ENCODE measurements around the gene CCR7.

Gene CCR7

GRCh38 chr17:40568074-40568836 lies 3.0 kb upstream of the CCR7 start:
- no peak overlapping the region for H3K27ac ChIP-seq
- DNase-seq (ENCODE audit: low spot score) = no peak
- TF ChIP-seq CTCF (conservative IDR thresholded peaks at IDR 0.05; ENCODE audit: low read depth) = no peak
- ChIA-PET POLR2A (ENCODE audit: low non-redundant PET) (no interaction called here), CTCF (interaction anchor here (0.6 to 2.2 kb wide), 3 partner anchors 8 to 333 kb away, joined by 4 to 7 read pairs (median 6); no protein-coding TSS in a partner anchor)

GRCh38 chr17:40567377-40567776 lies 2.1 kb upstream of the CCR7 start:
- ChIA-PET CTCF (interaction anchor here (0.7 kb wide), 2 partner anchors 333 to 982 kb away, joined by 3 to 6 read pairs; no protein-coding TSS in a partner anchor), POLR2A (ENCODE audit: low non-redundant PET) (no interaction called here)
- no peak overlapping the region for H3K27ac ChIP-seq
- TF ChIP-seq CTCF (conservative IDR thresholded peaks at IDR 0.05; ENCODE audit: low read depth) = no peak
- no peak for DNase-seq (ENCODE audit: low spot score)

GRCh38 chr17:40565769-40566409 lies 617 bp upstream of the CCR7 start:
- TF ChIP-seq CTCF (conservative IDR thresholded peaks at IDR 0.05; ENCODE audit: low read depth) = no peak
- POLR2A ChIA-PET (ENCODE audit: low non-redundant PET) = no interaction called here
- CTCF ChIA-PET = no interaction called here
- H3K27ac ChIP-seq = no peak overlapping the region
- no peak for DNase-seq (ENCODE audit: low spot score)

- no peak overlapping the region for H3K27ac ChIP-seq
- TF ChIP-seq CTCF (conservative IDR thresholded peaks at IDR 0.05; ENCODE audit: low read depth) = no peak
- DNase-seq (ENCODE audit: low spot score) = no peak
- POLR2A ChIA-PET (ENCODE audit: low non-redundant PET) = no interaction called here
- CTCF ChIA-PET = no interaction called here
Observed at GRCh38 chr17:40564195-40564882, 933 bp downstream of the CCR7 start.

GRCh38 chr17:40563220-40564052 lies 1.8 kb downstream of the CCR7 start:
- no peak for TF ChIP-seq CTCF (conservative IDR thresholded peaks at IDR 0.05; ENCODE audit: low read depth)
- ChIA-PET POLR2A (ENCODE audit: low non-redundant PET) (no interaction called here), CTCF (interaction anchor here (1.0 kb wide), 1 partner anchor 30 kb away, joined by 3 read pairs; no protein-coding TSS in a partner anchor)
- no peak overlapping the region for H3K27ac ChIP-seq
- no peak for DNase-seq (ENCODE audit: low spot score)

- DNase-seq (ENCODE audit: low spot score) = no peak
- ChIA-PET CTCF (interaction anchor here (1.0 kb wide), 1 partner anchor 29 kb away, joined by 3 read pairs; no protein-coding TSS in a partner anchor), POLR2A (ENCODE audit: low non-redundant PET) (no interaction called here)
- TF ChIP-seq CTCF (conservative IDR thresholded peaks at IDR 0.05; ENCODE audit: low read depth) = no peak
- H3K27ac ChIP-seq = no peak overlapping the region
Observed at GRCh38 chr17:40562838-40563219, 2.4 kb downstream of the CCR7 start.

All from RWPE1 (cell line).